Ishikawa (cell line): ENCODE data around the gene PPM1E.

Source experiments
- CEBPB ChIP-seq: IDR thresholded peaks from 2 replicates; pipeline ENCODE4 v1.6.1; 2012
- CREB1 ChIP-seq: IDR thresholded peaks from 2 replicates; pipeline ENCODE4 v1.6.1; 2012; ENCODE audit warnings: low read depth
- EGR1 ChIP-seq: IDR thresholded peaks from 2 replicates; pipeline ENCODE4 v1.6.1; 2012
- EP300 ChIP-seq: IDR thresholded peaks from 2 replicates; pipeline ENCODE4 v1.6.1; 2012; ENCODE audit warnings: borderline replicate concordance
- FOXM1 ChIP-seq: IDR thresholded peaks from 2 replicates; pipeline ENCODE4 v1.6.1; 2012; ENCODE audit warnings: low read depth, borderline replicate concordance
- NFIC ChIP-seq: IDR thresholded peaks from 2 replicates; pipeline ENCODE4 v1.6.1; 2012
- RAD21 ChIP-seq: IDR thresholded peaks from 2 replicates; pipeline ENCODE4 v1.6.1; 2012; ENCODE audit warnings: low read depth
- TAF1 ChIP-seq: IDR thresholded peaks from 2 replicates; pipeline ENCODE4 v1.6.1; 2012; ENCODE audit warnings: low read depth, mild to moderate bottlenecking
- TCF12 ChIP-seq: IDR thresholded peaks from 2 replicates; pipeline ENCODE4 v1.6.1; 2012; ENCODE audit warnings: low read depth
- YY1 ChIP-seq: IDR thresholded peaks from 2 replicates; pipeline ENCODE4 v1.6.1; 2012; ENCODE audit warnings: low read depth
- ZBTB7A ChIP-seq: IDR thresholded peaks from 2 replicates; pipeline ENCODE4 v1.6.1; 2012; ENCODE audit warnings: low read depth
- TF ChIP-seq, protein P1 (sequence below): IDR thresholded peaks from 2 replicates; pipeline ENCODE4 v1.6.1; 2012; ENCODE audit warnings: low read depth, mild to moderate bottlenecking
- TF ChIP-seq, protein P2 (sequence below): IDR thresholded peaks from 2 replicates; pipeline ENCODE4 v1.6.1; 2012
- TF ChIP-seq, protein P3 (sequence below): IDR thresholded peaks from 2 replicates; pipeline ENCODE4 v1.6.1; 2012

DNA sequence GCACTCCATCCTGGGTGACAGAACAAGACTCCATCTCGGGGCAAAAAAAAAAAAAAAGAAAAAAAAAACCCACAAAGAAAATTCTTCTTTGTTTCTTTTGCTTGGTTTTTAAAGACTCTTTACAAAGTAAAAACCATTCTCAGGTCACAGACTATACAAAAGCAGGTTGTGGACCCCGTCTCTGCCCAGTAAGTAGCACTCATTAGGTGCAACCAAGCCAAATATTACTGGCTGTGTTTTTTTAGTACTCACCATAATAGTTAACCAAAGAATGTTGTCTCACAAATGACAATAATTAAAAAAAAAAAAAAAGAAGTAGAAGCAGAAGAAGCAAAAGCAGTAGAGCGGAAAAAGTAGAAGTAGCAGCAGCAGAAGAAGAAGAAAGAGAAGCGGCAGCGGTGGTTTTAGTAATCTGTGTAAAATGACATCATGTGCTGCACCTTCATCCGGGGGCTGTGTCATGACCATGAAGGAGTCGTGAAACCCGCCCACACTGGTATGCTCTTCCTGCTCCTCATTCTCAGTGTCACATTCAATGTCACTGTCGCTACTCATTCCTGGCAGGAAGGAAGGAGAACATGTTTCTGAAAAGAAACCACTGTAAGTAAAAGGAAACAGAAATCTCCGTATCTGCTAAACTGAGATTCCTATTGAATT, 245.6 kb downstream of the PPM1E start:
- TF ChIP-seq, protein P1, sequence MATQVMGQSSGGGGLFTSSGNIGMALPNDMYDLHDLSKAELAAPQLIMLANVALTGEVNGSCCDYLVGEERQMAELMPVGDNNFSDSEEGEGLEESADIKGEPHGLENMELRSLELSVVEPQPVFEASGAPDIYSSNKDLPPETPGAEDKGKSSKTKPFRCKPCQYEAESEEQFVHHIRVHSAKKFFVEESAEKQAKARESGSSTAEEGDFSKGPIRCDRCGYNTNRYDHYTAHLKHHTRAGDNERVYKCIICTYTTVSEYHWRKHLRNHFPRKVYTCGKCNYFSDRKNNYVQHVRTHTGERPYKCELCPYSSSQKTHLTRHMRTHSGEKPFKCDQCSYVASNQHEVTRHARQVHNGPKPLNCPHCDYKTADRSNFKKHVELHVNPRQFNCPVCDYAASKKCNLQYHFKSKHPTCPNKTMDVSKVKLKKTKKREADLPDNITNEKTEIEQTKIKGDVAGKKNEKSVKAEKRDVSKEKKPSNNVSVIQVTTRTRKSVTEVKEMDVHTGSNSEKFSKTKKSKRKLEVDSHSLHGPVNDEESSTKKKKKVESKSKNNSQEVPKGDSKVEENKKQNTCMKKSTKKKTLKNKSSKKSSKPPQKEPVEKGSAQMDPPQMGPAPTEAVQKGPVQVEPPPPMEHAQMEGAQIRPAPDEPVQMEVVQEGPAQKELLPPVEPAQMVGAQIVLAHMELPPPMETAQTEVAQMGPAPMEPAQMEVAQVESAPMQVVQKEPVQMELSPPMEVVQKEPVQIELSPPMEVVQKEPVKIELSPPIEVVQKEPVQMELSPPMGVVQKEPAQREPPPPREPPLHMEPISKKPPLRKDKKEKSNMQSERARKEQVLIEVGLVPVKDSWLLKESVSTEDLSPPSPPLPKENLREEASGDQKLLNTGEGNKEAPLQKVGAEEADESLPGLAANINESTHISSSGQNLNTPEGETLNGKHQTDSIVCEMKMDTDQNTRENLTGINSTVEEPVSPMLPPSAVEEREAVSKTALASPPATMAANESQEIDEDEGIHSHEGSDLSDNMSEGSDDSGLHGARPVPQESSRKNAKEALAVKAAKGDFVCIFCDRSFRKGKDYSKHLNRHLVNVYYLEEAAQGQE: no peak
- TF ChIP-seq ZBTB7A: no peak
- no peak for TF ChIP-seq RAD21
- no peak for TF ChIP-seq TCF12
- no peak for TF ChIP-seq CEBPB
- TF ChIP-seq, protein P2, sequence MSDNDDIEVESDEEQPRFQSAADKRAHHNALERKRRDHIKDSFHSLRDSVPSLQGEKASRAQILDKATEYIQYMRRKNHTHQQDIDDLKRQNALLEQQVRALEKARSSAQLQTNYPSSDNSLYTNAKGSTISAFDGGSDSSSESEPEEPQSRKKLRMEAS: no peak
- TF ChIP-seq TAF1: no peak
- TF ChIP-seq EP300: no peak
- TF ChIP-seq EGR1: no peak
- TF ChIP-seq, protein P3, sequence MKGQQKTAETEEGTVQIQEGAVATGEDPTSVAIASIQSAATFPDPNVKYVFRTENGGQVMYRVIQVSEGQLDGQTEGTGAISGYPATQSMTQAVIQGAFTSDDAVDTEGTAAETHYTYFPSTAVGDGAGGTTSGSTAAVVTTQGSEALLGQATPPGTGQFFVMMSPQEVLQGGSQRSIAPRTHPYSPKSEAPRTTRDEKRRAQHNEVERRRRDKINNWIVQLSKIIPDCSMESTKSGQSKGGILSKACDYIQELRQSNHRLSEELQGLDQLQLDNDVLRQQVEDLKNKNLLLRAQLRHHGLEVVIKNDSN: no peak
- no peak for TF ChIP-seq FOXM1
- no peak for TF ChIP-seq NFIC
- no peak for TF ChIP-seq YY1
- TF ChIP-seq CREB1: no peak
